HG02763 (cell line): ENCODE results near the gene UBE2J1.
"Not testable (repeated sequence)": the region's sequence is repeated elsewhere in the genome, so short reads cannot be mapped to it uniquely, and the experiment has no call there.

Experiments used
- ATAC-seq: cut with Tn5 transposase; IDR thresholded peaks from one replicate; pipeline ENCODE4 v1.9.1; 2021; ENCODE audit warnings: mild to moderate bottlenecking, moderate library complexity; ENCODE audit not compliant: unreplicated experiment

The UBE2J1 gene

GRCh38 chr6:89321131-89321970 lies 31.2 kb downstream of the UBE2J1 start:
- ATAC-seq: no peak

- no peak for ATAC-seq
Observed at GRCh38 chr6:89320012-89320559, 32.4 kb downstream of the UBE2J1 start.

- ATAC-seq: no peak
Observed at GRCh38 chr6:89317067-89317466, 35.5 kb downstream of the UBE2J1 start.

DNA sequence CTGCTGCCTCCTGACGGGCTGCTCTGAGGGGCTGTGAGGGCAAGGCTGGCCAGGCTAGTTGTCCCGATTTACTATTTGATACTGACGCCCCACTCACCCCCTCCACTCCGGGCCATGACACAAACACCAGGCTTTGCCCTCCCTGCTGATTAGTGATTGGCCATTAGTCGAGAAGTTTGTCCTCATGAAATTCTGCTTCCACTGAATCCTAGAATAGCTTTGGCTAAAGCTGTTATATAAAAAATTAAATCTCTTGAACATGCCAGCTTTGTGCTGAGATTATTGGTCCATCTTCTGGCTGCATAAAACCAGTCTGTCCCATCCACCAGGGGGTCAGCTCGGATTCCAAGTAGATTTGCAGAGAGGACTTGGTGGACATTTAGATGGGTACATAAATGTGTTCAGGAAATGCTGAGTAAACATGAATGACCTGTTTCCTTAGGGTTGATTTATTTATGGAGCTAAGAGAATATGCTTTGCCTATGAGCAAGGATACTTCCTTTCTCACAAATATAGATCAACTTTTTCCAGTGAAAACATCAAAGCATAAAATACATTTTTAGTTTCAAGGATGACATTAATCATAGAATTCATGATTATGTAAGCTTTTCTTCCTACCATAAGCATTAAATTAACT lies 37.2 kb downstream of the UBE2J1 start, which contains the start of gene GABRR2:
Gene GABRR2 (minus strand): TSS at position 51 of the 637 bp plus-strand sequence. CDS start 134 bp downstream, outside the sequence.
- no peak for ATAC-seq

DNA sequence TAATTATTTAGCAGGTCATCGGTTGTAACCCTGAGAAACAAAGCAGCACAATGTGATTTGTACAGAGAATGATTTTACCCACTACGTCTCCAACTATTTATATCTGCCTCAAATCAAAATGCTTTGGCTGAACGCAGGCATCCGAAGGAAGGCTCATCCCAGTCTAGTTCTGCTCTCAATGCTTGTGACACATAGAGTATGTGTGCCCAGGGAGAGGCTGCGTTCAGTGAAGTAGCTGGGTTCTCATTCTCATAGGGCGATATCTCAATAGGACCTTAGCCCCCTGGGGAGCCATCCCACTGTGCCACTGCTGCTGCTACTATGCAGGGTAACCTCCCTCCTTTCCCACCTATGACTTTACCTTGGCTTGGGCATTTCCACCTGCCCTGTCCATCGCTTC lies 37.8 kb downstream of the UBE2J1 start:
- ATAC-seq: no peak

DNA sequence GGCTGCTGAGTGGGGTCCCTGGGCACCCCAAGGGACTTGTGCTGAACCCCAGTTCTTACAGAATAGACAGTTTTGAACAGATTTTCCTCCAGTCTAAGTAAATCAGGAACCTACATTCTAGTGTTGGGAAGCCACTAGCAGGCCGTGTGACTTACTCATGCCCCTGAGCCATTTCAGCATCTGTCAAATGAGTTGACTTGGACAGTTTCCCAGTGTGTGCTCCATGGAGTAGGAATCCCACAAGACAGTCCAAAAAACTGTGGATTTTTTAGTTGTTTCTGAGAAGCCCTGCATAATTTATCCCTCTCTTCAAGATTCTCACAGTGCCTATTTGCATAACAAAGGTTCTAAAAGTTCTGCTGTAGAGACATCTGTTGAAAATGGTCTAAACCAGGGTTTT lies 39.5 kb downstream of the UBE2J1 start:
- no peak for ATAC-seq

GRCh38 chr6:89311853-89312531 lies 40.5 kb downstream of the UBE2J1 start:
- no peak for ATAC-seq

DNA sequence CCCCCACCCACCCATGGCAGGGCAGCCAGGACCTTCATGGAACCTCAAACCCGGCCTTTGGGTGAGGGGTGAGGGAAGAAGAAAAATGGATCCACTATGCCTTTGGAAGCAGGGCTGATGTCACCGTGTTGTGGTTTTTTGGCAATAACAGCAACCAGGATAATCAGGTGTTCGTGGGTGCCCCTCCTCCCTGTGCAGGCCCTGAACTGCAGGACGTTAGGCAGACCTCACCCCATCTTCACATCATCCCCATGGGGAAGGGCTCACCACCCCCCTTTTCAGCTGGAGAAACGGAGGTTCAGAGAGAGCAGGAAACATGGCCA lies 41.0 kb downstream of the UBE2J1 start:
- no peak for ATAC-seq

DNA sequence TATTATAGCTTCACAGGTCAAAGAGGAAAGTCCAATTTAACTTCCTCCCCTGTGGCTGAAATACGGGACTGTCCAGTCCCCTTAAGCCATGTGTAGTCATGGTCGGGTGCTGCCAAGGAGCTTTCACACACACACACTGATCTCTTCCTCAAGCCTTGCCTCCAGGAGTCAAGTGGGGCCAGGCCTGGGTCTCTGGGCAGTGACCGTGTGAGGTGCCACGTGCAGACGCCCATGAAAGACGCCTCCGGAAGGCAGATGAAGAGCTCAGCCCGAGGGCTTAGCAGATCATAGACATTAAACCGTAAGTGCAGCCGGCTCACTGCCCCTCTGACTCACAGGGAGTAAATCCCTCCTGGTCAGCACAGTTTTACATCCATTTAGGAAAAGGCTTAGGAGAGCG lies 41.6 kb downstream of the UBE2J1 start:
- no peak for ATAC-seq

- no peak for ATAC-seq
Observed at GRCh38 chr6:89308525-89309395, 43.8 kb downstream of the UBE2J1 start.

GRCh38 chr6:89304517-89304916 lies 48.0 kb downstream of the UBE2J1 start:
- not testable (repeated sequence) for ATAC-seq

DNA sequence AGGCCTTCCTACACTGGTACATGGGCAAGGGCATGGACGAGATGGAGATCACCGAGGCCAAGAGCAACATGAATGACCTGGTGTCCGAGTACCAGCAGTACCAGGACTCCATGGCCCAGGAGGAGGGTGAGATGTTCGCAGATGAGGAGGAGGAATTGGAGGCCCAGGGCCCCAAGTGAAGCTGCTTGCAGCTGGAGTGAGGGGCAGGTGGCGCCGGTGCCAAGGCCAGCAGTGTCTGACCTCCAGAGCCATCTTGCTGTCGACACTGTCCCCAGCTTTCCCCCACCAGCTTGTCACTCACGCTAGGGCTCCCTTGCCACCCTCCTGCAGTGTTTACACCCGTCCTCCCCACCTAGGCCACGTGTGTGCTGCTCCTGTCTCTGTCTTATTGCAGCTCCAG lies 49.6 kb downstream of the UBE2J1 start:
- no peak for ATAC-seq

DNA sequence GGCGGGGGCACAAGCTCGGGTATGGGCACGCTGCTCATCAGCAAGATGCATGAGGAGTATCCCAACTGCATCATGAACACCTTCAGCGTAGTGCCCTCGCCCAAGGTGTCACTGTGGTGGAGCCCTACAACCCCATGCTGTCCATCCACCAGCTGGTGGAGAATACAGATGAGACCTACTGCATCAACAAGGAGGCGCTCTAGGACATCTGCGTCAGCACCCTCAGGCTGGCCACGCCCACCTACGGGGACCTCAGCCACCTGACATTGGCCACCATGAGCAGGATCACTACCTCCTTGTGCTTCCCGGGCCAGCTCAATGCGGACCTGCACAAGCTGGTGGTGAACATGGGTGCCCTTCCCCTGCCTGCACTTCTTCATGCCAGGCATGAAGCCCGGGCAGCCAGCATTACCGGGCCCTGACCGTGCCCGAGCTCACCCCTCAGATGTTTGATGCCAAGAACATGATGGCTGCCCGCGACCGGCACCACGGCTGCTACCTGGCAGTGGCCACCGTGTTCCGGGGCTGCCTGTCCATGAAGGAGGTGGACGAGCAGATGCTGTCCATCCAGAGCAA lies 50.2 kb downstream of the UBE2J1 start:
- ATAC-seq: no peak

DNA sequence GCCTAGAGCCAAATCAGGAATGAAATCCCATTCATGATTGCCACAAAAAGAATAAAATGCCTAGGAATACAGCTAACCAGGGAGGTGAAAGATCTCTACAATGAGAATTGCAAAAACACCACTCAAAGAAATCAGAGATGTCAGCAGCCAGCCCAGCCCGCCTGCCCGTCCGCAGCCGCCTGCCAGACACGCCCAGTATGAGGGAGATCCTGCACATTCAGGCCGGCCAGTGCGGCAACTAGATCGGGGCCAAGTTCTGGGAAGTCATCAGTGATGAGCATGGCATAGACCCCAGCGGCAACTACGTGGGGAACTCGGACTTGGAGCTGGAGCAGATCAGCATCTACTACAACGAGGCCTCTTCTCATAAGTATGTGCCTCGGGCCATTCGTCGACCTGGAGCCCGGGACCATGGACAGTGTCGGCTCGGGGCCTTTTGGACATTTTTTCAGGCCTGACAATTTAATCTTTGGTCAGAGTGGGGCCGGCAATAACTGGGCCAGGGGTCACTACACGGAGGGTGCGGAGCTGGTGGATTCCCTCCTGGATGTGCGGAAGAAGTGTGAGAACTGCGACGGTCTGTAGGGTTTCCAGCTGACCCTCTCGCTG lies 50.8 kb downstream of the UBE2J1 start:
- no peak for ATAC-seq

DNA sequence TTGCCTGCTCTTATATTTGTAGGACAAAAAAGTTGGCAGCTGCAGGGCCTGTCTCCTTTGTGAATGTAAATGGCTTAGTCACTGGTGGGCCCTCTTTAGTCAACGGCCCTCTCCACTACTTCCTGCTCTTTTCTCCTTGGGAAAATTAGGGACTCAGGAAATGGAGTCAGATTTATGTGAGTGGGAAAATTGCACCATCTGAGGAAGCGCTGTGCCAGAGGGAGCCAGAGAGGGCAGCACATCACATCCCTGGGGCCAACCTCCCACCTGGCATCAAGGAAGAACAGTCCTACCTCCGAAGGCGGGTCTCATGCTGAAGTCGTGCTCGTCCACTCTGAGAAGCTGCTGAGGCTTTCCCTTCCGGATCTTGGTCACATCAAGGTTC lies 53.1 kb downstream of the UBE2J1 start:
- no peak for ATAC-seq

GRCh38 chr6:89298680-89299465 lies 53.6 kb downstream of the UBE2J1 start:
- no peak for ATAC-seq

GRCh38 chr6:89297695-89298351 lies 54.7 kb downstream of the UBE2J1 start:
- ATAC-seq: peak; percentile 95

DNA sequence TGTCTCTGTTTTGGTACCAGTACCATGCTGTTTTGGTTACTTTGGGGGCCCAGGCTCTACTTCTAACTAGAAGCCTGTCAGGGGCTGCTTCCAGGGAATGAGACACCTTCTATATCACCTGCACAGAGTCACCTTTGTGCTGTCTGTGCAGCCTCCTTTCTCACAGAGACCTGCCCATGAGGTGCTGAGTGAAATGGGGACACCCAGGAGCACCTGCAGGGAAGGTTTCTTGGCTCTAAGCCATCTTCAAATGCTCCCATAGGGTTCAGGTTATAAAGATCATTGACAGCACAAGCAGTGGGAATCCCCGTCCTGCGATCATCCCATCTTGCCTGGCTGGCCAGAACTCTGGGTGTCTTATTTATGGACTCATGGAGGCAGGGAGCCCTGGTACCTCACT lies 56.5 kb downstream of the UBE2J1 start:
- no peak for ATAC-seq

DNA sequence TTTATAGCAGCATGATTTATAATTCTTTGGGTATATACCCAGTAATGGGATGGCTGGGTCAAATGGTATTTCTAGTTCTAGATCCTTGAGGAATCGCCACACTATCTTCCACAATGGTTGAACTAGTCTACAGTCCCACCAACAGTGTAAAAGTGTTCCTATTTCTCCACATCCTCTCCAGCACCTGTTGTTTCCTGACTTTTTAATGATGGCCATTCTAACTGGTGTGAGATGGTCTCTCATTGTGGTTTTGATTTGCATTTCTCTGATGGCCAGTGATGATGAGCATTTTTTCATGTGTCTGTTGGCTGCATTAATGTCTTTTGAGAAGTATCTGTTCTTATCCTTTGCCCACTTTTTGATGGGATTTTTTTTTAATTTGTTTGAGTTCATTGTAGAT lies 57.4 kb downstream of the UBE2J1 start:
- not testable (repeated sequence) for ATAC-seq
